Duodenal mucosa (tissue), 2 donors: ENCODE measurements around the gene FAM184A.

ENCODE experiments used
- H3K27ac ChIP-seq: one replicate; pipeline ENCODE4 v1.7.0; 2013; ENCODE audit warnings: low read depth, low read length
- H3K27me3 ChIP-seq, 2 donors: one replicate each; pipeline ENCODE4 v1.7.0; 2013; ENCODE audit warnings: low read length in 2 of 2, control low read depth in 1 of 2; ENCODE audit not compliant: insufficient read depth in 2 of 2, control insufficient read depth in 1 of 2
- H3K36me3 ChIP-seq, 2 donors: one replicate each; pipeline ENCODE4 v1.7.0; 2013; ENCODE audit warnings: low read length in 2 of 2, control low read depth in 1 of 2; ENCODE audit not compliant: insufficient read depth in 2 of 2, control insufficient read depth in 1 of 2
- H3K4me1 ChIP-seq, 2 donors: one replicate each; pipeline ENCODE4 v1.7.0; 2013; ENCODE audit warnings: low read length in 2 of 2, control low read depth in 1 of 2; ENCODE audit not compliant: insufficient read depth in 2 of 2, control insufficient read depth in 1 of 2
- H3K4me3 ChIP-seq, 2 donors: one replicate each; pipeline ENCODE4 v1.7.0; 2013; ENCODE audit warnings: low read length in 2 of 2, low read depth in 1 of 2
- H3K9ac ChIP-seq, 2 donors: one replicate each; pipeline ENCODE4 v1.7.0; 2013; ENCODE audit warnings: low read length in 2 of 2, low read depth in 1 of 2
- H3K9me3 ChIP-seq, 2 donors: one replicate each; pipeline ENCODE4 v1.7.0; 2013; ENCODE audit warnings: low read length in 2 of 2, control low read depth in 1 of 2; ENCODE audit not compliant: control insufficient read depth in 1 of 2

The FAM184A gene

GRCh38 chr6:119060255-119060907 lies 18.1 kb downstream of the FAM184A start:
- Histone ChIP-seq H3K4me1 (no peaks in the 10 kb centered on the region), H3K36me3 (no peaks in the 10 kb centered on the region), H3K27me3 (no peaks in the 10 kb centered on the region), H3K27ac (no peak overlapping the region), H3K9ac (no peak overlapping the region), H3K9me3 (no peaks in the 10 kb centered on the region), H3K4me3 (no peak overlapping the region)

GRCh38 chr6:119055069-119055468 lies 23.4 kb downstream of the FAM184A start:
- H3K4me3 ChIP-seq, result no peak overlapping the region
- H3K9me3 ChIP-seq, result no peaks in the 10 kb centered on the region
- no peaks in the 10 kb centered on the region for H3K36me3 ChIP-seq
- no peaks in the 10 kb centered on the region for H3K27me3 ChIP-seq
- H3K9ac ChIP-seq, result no peak overlapping the region
- H3K27ac ChIP-seq, result no peak overlapping the region
- no peaks in the 10 kb centered on the region for H3K4me1 ChIP-seq

GRCh38 chr6:119052987-119053386 lies 25.5 kb downstream of the FAM184A start:
- no peaks in the 10 kb centered on the region for H3K27me3 ChIP-seq
- H3K9ac ChIP-seq, result no peak overlapping the region
- no peaks in the 10 kb centered on the region for H3K9me3 ChIP-seq
- H3K4me3 ChIP-seq, result no peak overlapping the region
- no peaks in the 10 kb centered on the region for H3K4me1 ChIP-seq
- H3K27ac ChIP-seq, result no peak overlapping the region
- no peaks in the 10 kb centered on the region for H3K36me3 ChIP-seq

GRCh38 chr6:119052292-119052889 lies 26.1 kb downstream of the FAM184A start:
- Histone ChIP-seq H3K36me3 (no peaks in the 10 kb centered on the region), H3K4me3 (no peak overlapping the region), H3K4me1 (no peaks in the 10 kb centered on the region), H3K9me3 (no peaks in the 10 kb centered on the region), H3K27ac (no peak overlapping the region), H3K9ac (no peak overlapping the region), H3K27me3 (no peaks in the 10 kb centered on the region)

GRCh38 chr6:119044255-119044654 lies 34.2 kb downstream of the FAM184A start:
- H3K9ac ChIP-seq, result no peak overlapping the region
- no peaks in the 10 kb centered on the region for H3K9me3 ChIP-seq
- no peaks in the 10 kb centered on the region for H3K36me3 ChIP-seq
- H3K27me3 ChIP-seq, result no peaks in the 10 kb centered on the region
- no peak overlapping the region for H3K27ac ChIP-seq
- H3K4me1 ChIP-seq, result no peaks in the 10 kb centered on the region
- no peak overlapping the region for H3K4me3 ChIP-seq

- H3K27ac ChIP-seq, result no peak overlapping the region
- no peaks in the 10 kb centered on the region for H3K4me1 ChIP-seq
- H3K27me3 ChIP-seq, result no peaks in the 10 kb centered on the region
- H3K9ac ChIP-seq, result no peak overlapping the region
- no peaks in the 10 kb centered on the region for H3K36me3 ChIP-seq
- H3K4me3 ChIP-seq, result no peak overlapping the region
- no peaks in the 10 kb centered on the region for H3K9me3 ChIP-seq
These were observed 34.7 kb downstream of the FAM184A start for GRCh38 chr6:119043783-119044182.

GRCh38 chr6:119043265-119043664 lies 35.2 kb downstream of the FAM184A start:
- Histone ChIP-seq H3K9me3 (no peaks in the 10 kb centered on the region), H3K4me1 (no peaks in the 10 kb centered on the region), H3K4me3 (no peak overlapping the region), H3K27me3 (no peaks in the 10 kb centered on the region), H3K27ac (no peak overlapping the region), H3K9ac (no peak overlapping the region), H3K36me3 (no peaks in the 10 kb centered on the region)

- Histone ChIP-seq H3K4me1 (no peaks in the 10 kb centered on the region), H3K27ac (no peak overlapping the region), H3K4me3 (no peak overlapping the region), H3K36me3 (no peaks in the 10 kb centered on the region), H3K9me3 (no peaks in the 10 kb centered on the region), H3K9ac (no peak overlapping the region), H3K27me3 (no peaks in the 10 kb centered on the region)
These were observed 37.8 kb downstream of the FAM184A start for GRCh38 chr6:119040636-119041035.

- no peak overlapping the region for H3K9ac ChIP-seq
- no peaks in the 10 kb centered on the region for H3K27me3 ChIP-seq
- H3K4me3 ChIP-seq, result no peak overlapping the region
- peaks cover under 1 to 2% of the 10 kb centered on the region in 2 donors for H3K4me1 ChIP-seq
- H3K27ac ChIP-seq, result no peak overlapping the region
- H3K9me3 ChIP-seq, result no peaks in the 10 kb centered on the region
- no peaks in the 10 kb centered on the region for H3K36me3 ChIP-seq
These were observed 38.2 kb downstream of the FAM184A start for GRCh38 chr6:119040229-119040628.

GRCh38 chr6:119037941-119038623 lies 40.4 kb downstream of the FAM184A start:
- Histone ChIP-seq H3K4me3 (no peak overlapping the region), H3K27me3 (no peaks in the 10 kb centered on the region), H3K9ac (no peak overlapping the region), H3K36me3 (no peaks in the 10 kb centered on the region), H3K9me3 (no peaks in the 10 kb centered on the region), H3K27ac (no peak overlapping the region), H3K4me1 (peaks cover 4 to 8% of the 10 kb centered on the region in 2 donors)
